ENCODE results near the gene VEZT. TPM values are rescaled to one million over a fixed set of nuclear protein-coding genes. Genes with fewer than 3 reads are reported as not detected.

The VEZT gene
- total RNA-seq, 1 experiment from 2014 or later: 77.4 TPM

GRCh38 chr12:95257541-95257940 is 39.9 kb downstream of the VEZT start:
- no peaks in the 10 kb centered on the region for H3K27me3 Mint-ChIP-seq (ENCODE audit: insufficient read depth, unreplicated experiment)
- H3K36me3 Mint-ChIP-seq (ENCODE audit: insufficient read depth, unreplicated experiment): peaks cover 49% of the 10 kb centered on the region
- no TSS peak for BruUV-seq (replicated peaks)
- no peaks in the 10 kb centered on the region for H3K4me1 Mint-ChIP-seq (ENCODE audit: low read depth, unreplicated experiment)
- ChIA-PET POLR2A (no interaction called here), CTCF (no interaction called here)
- intact Hi-C loops (cut with micrococcal nuclease; ENCODE audit: unreplicated experiment): no loop called here
- no peak overlapping the region for H3K27ac Mint-ChIP-seq (ENCODE audit: unreplicated experiment)
- H3K4me1 ChIP-seq: no peaks in the 10 kb centered on the region
- no peak for TF ChIP-seq CTCF (IDR thresholded peaks at IDR 0.05; ENCODE audit: insufficient read depth in 1 of 2, low read depth in 1 of 2, low read length in 1 of 2, severe bottlenecking in 1 of 2, unreplicated experiment in 1 of 2)
- H3K4me3 Mint-ChIP-seq (ENCODE audit: unreplicated experiment): no peak overlapping the region
- H3K9me3 ChIP-seq: no peaks in the 10 kb centered on the region
- H3K27me3 ChIP-seq (replicated peaks; ENCODE audit: control insufficient read depth, insufficient read depth, low read length): no peaks in the 10 kb centered on the region
- H3K36me3 ChIP-seq (ENCODE audit: control insufficient read depth, insufficient read depth, low read length): no peaks in the 10 kb centered on the region
- no peaks in the 10 kb centered on the region for H3K9me3 Mint-ChIP-seq (ENCODE audit: unreplicated experiment)
- DNase-seq: no peak
- H3K4me3 ChIP-seq (ENCODE audit: low read depth, low read length): no peak overlapping the region

GRCh38 chr12:95258151-95258550 is 40.5 kb downstream of the VEZT start:
- Mint-ChIP-seq H3K27me3 (ENCODE audit: insufficient read depth, unreplicated experiment) (no peaks in the 10 kb centered on the region), H3K27ac (ENCODE audit: unreplicated experiment) (no peak overlapping the region), H3K36me3 (ENCODE audit: insufficient read depth, unreplicated experiment) (peaks cover 49% of the 10 kb centered on the region), H3K4me1 (ENCODE audit: low read depth, unreplicated experiment) (no peaks in the 10 kb centered on the region), H3K4me3 (ENCODE audit: unreplicated experiment) (no peak overlapping the region), H3K9me3 (ENCODE audit: unreplicated experiment) (no peaks in the 10 kb centered on the region)
- no TSS peak for BruUV-seq (replicated peaks)
- no peaks in the 10 kb centered on the region for H3K36me3 ChIP-seq (ENCODE audit: control insufficient read depth, insufficient read depth, low read length)
- H3K4me3 ChIP-seq (ENCODE audit: low read depth, low read length): no peak overlapping the region
- no peak for DNase-seq
- intact Hi-C loops (cut with micrococcal nuclease; ENCODE audit: unreplicated experiment): no loop called here
- H3K9me3 ChIP-seq: no peaks in the 10 kb centered on the region
- POLR2A ChIA-PET: no interaction called here
- H3K27me3 ChIP-seq (replicated peaks; ENCODE audit: control insufficient read depth, insufficient read depth, low read length): no peaks in the 10 kb centered on the region
- no peaks in the 10 kb centered on the region for H3K4me1 ChIP-seq
- CTCF ChIA-PET: no interaction called here
- TF ChIP-seq CTCF (IDR thresholded peaks at IDR 0.05; ENCODE audit: insufficient read depth in 1 of 2, low read depth in 1 of 2, low read length in 1 of 2, severe bottlenecking in 1 of 2, unreplicated experiment in 1 of 2): no peak

DNA sequence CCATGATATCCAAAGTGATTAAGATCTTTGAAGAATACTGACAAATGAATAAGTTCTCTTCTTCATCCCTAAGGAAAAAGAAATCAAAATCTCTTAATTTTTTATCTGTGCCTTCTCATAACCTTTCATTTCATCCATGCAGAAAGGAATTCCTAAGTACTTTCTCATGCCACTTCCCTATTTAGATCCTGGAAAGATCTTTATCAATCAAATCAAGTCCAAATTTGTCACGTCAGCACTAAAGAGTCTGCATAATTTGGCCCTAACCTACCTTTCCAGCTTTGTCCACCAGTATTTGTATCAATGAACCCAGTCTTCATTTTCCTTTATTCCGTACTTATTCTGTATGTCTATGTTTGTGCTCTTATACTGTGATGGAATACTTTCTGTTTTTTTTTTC is 41.2 kb downstream of the VEZT start:
- BruUV-seq (replicated peaks): no TSS peak
- H3K9me3 ChIP-seq: no peaks in the 10 kb centered on the region
- no peaks in the 10 kb centered on the region for H3K27me3 Mint-ChIP-seq (ENCODE audit: insufficient read depth, unreplicated experiment)
- no peaks in the 10 kb centered on the region for H3K27me3 ChIP-seq (replicated peaks; ENCODE audit: control insufficient read depth, insufficient read depth, low read length)
- H3K36me3 Mint-ChIP-seq (ENCODE audit: insufficient read depth, unreplicated experiment): peaks cover 50% of the 10 kb centered on the region
- H3K27ac Mint-ChIP-seq (ENCODE audit: unreplicated experiment): no peak overlapping the region
- ChIA-PET CTCF (interaction anchor here (0.6 kb wide), 1 partner anchor 319 kb away, joined by 3 read pairs; no protein-coding TSS in a partner anchor), POLR2A (no interaction called here)
- H3K4me3 ChIP-seq (ENCODE audit: low read depth, low read length): no peak overlapping the region
- no peaks in the 10 kb centered on the region for H3K4me1 Mint-ChIP-seq (ENCODE audit: low read depth, unreplicated experiment)
- DNase-seq: no peak
- intact Hi-C loops (cut with micrococcal nuclease; ENCODE audit: unreplicated experiment): no loop called here
- no peak for TF ChIP-seq CTCF (IDR thresholded peaks at IDR 0.05; ENCODE audit: insufficient read depth in 1 of 2, low read depth in 1 of 2, low read length in 1 of 2, severe bottlenecking in 1 of 2, unreplicated experiment in 1 of 2)
- no peaks in the 10 kb centered on the region for H3K36me3 ChIP-seq (ENCODE audit: control insufficient read depth, insufficient read depth, low read length)
- no peaks in the 10 kb centered on the region for H3K9me3 Mint-ChIP-seq (ENCODE audit: unreplicated experiment)
- no peaks in the 10 kb centered on the region for H3K4me1 ChIP-seq
- no peak overlapping the region for H3K4me3 Mint-ChIP-seq (ENCODE audit: unreplicated experiment)
